SK-N-SH (cell line): ENCODE data around the gene MND1. TPM values are rescaled to one million over a fixed set of nuclear protein-coding genes. Genes with fewer than 3 reads are reported as not detected.

Experiments
- CTCF ChIA-PET: fragments of 300-600, 350-600 bp; formaldehyde crosslinking; extraction: SDS; loops from one replicate; lab custom pipeline; 2021; lab: Yijun Ruan, JAX
- POLR2A ChIA-PET: fragments of 350-600 bp; sonication (Branson Sonifier 250); formaldehyde crosslinking; extraction: SDS; loops from one replicate; lab custom pipeline; 2020; ENCODE audit warnings: antibody characterized with exemption, inconsistent platforms; lab: Yijun Ruan, JAX
- DNase-seq: peaks from one replicate; pipeline ENCODE4 v3.0.0; 2012
- H2AFZ ChIP-seq: fragments of 200-600 bp; sonication (generic); 2 replicates; pipeline ENCODE4 v1.8.1; 2016; ENCODE audit warnings: antibody characterized with exemption, mild to moderate bottlenecking, low read depth
- H3F3A ChIP-seq: fragments of 200-600 bp; sonication (generic); replicated peaks from 2 replicates; pipeline ENCODE3; 2016; ENCODE audit warnings: antibody characterized with exemption, mild to moderate bottlenecking; ENCODE audit not compliant: insufficient read depth
- H3K27ac ChIP-seq, 2 experiments: fragments of 200-500 bp in 1 of 2; fragments of 200-600 bp in 1 of 2; sonication (Bioruptor generic) in 1 of 2; sonication (generic), shearing (Covaris generic) in 1 of 2; 2 replicates each; pipeline versions ENCODE4 v1.5.1 to v1.6.1; 2014 to 2016; ENCODE audit warnings: low read depth in 2 of 2, inconsistent platforms in 1 of 2, low read length in 1 of 2, mild to moderate bottlenecking in 1 of 2, mixed read lengths in 1 of 2
- H3K27me3 ChIP-seq: fragments of 200-600 bp; sonication (generic), shearing (Covaris generic); 2 replicates; pipeline ENCODE4 v1.6.1; 2016; ENCODE audit warnings: mixed run types; ENCODE audit not compliant: insufficient read depth
- H3K36me3 ChIP-seq, 2 experiments: fragments of 200-500 bp in 1 of 2; fragments of 200-600 bp in 1 of 2; sonication (Bioruptor generic) in 1 of 2; sonication (generic) in 1 of 2; replicated peaks in 1 of 2; 2 replicates each; pipeline versions ENCODE3 to v1.5.1; 2014 to 2016; ENCODE audit warnings: low read length in 1 of 2, mild to moderate bottlenecking in 1 of 2; ENCODE audit not compliant: insufficient read depth in 2 of 2, control insufficient read depth in 1 of 2
- H3K4me1 ChIP-seq, 2 experiments: fragments of 200-500 bp in 1 of 2; fragments of 200-600 bp in 1 of 2; sonication (Bioruptor generic) in 1 of 2; sonication (generic), shearing (Covaris generic) in 1 of 2; 2 replicates each; pipeline versions ENCODE4 v1.5.1 to v1.6.1; 2014 to 2016; ENCODE audit warnings: low read depth in 1 of 2, low read length in 1 of 2, mixed run types in 1 of 2; ENCODE audit not compliant: insufficient read depth in 2 of 2, control insufficient read depth in 1 of 2
- H3K4me2 ChIP-seq: fragments of 200-600 bp; sonication (generic), shearing (Covaris generic); 2 replicates; pipeline ENCODE4 v1.6.1; 2017; ENCODE audit warnings: mixed run types
- H3K4me3 ChIP-seq, 2 experiments: fragments of 200-500 bp in 1 of 2; fragments of 200-600 bp in 1 of 2; sonication (Bioruptor generic) in 1 of 2; sonication (generic), shearing (Covaris generic) in 1 of 2; 2 replicates each; pipeline versions ENCODE4 v1.5.1 to v1.8.1; 2014 to 2016; ENCODE audit warnings: low read depth in 2 of 2, inconsistent platforms in 1 of 2, low read length in 1 of 2, mild to moderate bottlenecking in 1 of 2, mixed read lengths in 1 of 2, moderate library complexity in 1 of 2
- H3K79me2 ChIP-seq: fragments of 200-600 bp; sonication (generic); 2 replicates; pipeline ENCODE4 v1.8.1; 2017; ENCODE audit warnings: mild to moderate bottlenecking; ENCODE audit not compliant: insufficient read depth
- H3K9ac ChIP-seq: fragments of 200-600 bp; sonication (generic); 2 replicates; pipeline ENCODE4 v1.6.1; 2017; ENCODE audit warnings: mixed run types
- H3K9me2 ChIP-seq: fragments of 200-600 bp; sonication (generic); 2 replicates; pipeline ENCODE4 v1.6.1; 2017; ENCODE audit warnings: mixed run types
- H3K9me3 ChIP-seq: fragments of 200-600 bp; sonication (generic); 2 replicates; pipeline ENCODE4 v1.6.1; 2017; ENCODE audit warnings: mixed run types, mild to moderate bottlenecking, moderate library complexity
- H4K20me1 ChIP-seq: fragments of 200-600 bp; sonication (generic); 2 replicates; pipeline ENCODE4 v1.6.1; 2017; ENCODE audit warnings: mild to moderate bottlenecking, mixed run types; ENCODE audit not compliant: insufficient read depth
- CHD2 ChIP-seq: fragments of 150-350 bp; IDR thresholded peaks from 2 replicates; pipeline ENCODE4 v1.6.1; 2018; ENCODE audit warnings: low read length; ENCODE audit not compliant: partially characterized antibody
- ELF1 ChIP-seq: IDR thresholded peaks from 2 replicates; pipeline ENCODE4 v1.4.0; 2012
- EZH2phosphoT487 ChIP-seq: fragments of 200-600 bp; sonication (generic); IDR thresholded peaks from 2 replicates; pipeline ENCODE4 v1.6.1; 2017; ENCODE audit warnings: low read depth, mixed run types, mild to moderate bottlenecking, antibody characterized with exemption, moderate library complexity, borderline replicate concordance
- FOSL2 ChIP-seq: IDR thresholded peaks from 2 replicates; pipeline ENCODE4 v1.4.0; 2012; ENCODE audit warnings: low read depth, mild to moderate bottlenecking, moderate library complexity, borderline replicate concordance
- FOXM1 ChIP-seq: IDR thresholded peaks from 2 replicates; pipeline ENCODE4 v1.4.0; 2012; ENCODE audit warnings: low read depth, mild to moderate bottlenecking
- MAX ChIP-seq: IDR thresholded peaks from 2 replicates; pipeline ENCODE4 v1.4.0; 2012; ENCODE audit warnings: low read depth
- MXI1 ChIP-seq: IDR thresholded peaks from 2 replicates; pipeline ENCODE4 v1.6.1; 2012; ENCODE audit warnings: mild to moderate bottlenecking, low read depth, low read length, improper control_type of control experiment
- NFIC ChIP-seq: IDR thresholded peaks from 2 replicates; pipeline ENCODE4 v1.4.0; 2012; ENCODE audit warnings: borderline replicate concordance
- PBX3 ChIP-seq: IDR thresholded peaks from 2 replicates; pipeline ENCODE4; 2012
- RAD21 ChIP-seq: IDR thresholded peaks from 2 replicates; pipeline ENCODE4 v1.6.1; 2012; ENCODE audit warnings: mild to moderate bottlenecking, low read length
- TCF12 ChIP-seq: IDR thresholded peaks from 2 replicates; pipeline ENCODE4 v1.4.0; 2012
- USF1 ChIP-seq: IDR thresholded peaks from 2 replicates; pipeline ENCODE4 v1.4.0; 2012; ENCODE audit warnings: low read depth, borderline replicate concordance
- ZBTB33 ChIP-seq: IDR thresholded peaks from 2 replicates; pipeline ENCODE4 v1.4.0; 2012; ENCODE audit warnings: low read depth, borderline replicate concordance
- WGBS: methylation state at CpG from one replicate; pipeline ENCODE4 v1.1.6; 2017; ENCODE audit warnings: low lambda C conversion rate; 5-methylcytosine and 5-hydroxymethylcytosine counted together
- polyA plus RNA-seq, 3 experiments: library from polyadenylated mRNA; depleted of rRNA; stranded (reverse); fragments of >200 nt; gene quantifications; 2 replicates each; pipeline ENCODE4 v1.2.3, GENCODE V29; 2012
- TF ChIP-seq, protein P1 (sequence below): fragments of 200-600 bp; sonication (generic); IDR thresholded peaks from 2 replicates; pipeline ENCODE4 v1.6.1; 2017; ENCODE audit warnings: antibody characterized with exemption, mild to moderate bottlenecking, moderate library complexity
- TF ChIP-seq, protein P2 (sequence below): fragments of 150-350 bp; IDR thresholded peaks from 2 replicates; pipeline ENCODE4 v1.6.1; 2017; ENCODE audit warnings: antibody characterized with exemption, low read length, low read depth, borderline replicate concordance

MND1 gene
- polyA plus RNA-seq, 1 of the 3 experiments (the other 2 are of a cell fraction): 2.4 TPM

DNA sequence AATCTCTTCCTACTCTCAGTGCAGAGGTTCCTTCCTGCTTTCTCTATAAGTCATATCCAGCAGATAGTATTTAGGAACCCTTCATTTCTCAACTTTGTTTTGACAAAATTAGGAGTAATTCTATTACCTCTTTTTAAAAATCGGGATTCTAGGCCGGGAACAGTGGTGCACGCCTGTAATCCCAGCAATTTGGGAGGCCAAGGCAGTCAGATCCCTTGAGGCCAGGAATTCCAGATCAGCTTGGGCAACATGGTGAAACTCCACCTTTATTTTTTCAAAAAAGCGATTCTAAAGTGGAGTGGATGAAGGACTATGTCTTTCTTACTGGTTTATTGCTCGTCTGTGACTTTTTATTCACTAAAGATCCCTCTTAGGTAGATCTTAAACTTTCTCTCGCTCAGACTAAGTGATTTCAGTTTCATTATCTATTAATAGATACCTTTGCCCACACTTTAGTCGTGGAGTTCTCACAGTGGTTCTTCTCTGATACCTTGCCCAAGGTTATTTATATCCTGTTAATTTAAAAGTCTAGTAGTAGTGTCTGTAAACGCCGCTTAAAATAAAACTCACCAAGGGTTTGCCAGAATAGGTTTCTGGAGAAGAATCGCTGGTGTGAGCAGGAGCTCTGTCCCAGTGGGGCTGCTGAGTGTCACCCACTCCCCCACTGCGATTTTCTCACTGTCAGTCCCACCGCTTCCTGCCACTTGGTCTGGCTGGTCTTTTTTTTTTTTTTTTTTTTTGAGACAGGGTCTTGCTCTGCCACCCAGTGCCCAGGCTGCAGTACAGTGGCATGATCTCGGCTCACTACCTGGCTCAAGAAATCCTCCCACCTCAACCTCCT, 94.6 kb downstream of the MND1 start:
- H3K36me3 ChIP-seq: no peaks in the 10 kb centered on the region
- ChIA-PET POLR2A (no interaction called here), CTCF (interaction anchor here (1.1 kb wide), 1 partner anchor 135 kb away, joined by 3 read pairs; no protein-coding TSS in a partner anchor)
- H3K4me1 ChIP-seq: no peaks in the 10 kb centered on the region
- DNase-seq: no peak
- H3K4me3 ChIP-seq: no peak overlapping the region
- H3K4me2 ChIP-seq: no peak overlapping the region
- no peak overlapping the region for H3K9ac ChIP-seq
- no peak overlapping the region for H3K27ac ChIP-seq
- 0 out of 2 replicates have a peak overlapping the region, but pooled peaks have one; percentile 6 for H2AFZ ChIP-seq
- H3K9me3 ChIP-seq: no peaks in the 10 kb centered on the region
- no peaks in the 10 kb centered on the region for H3K9me2 ChIP-seq
- H3K27me3 ChIP-seq: no peaks in the 10 kb centered on the region
- H3K79me2 ChIP-seq: no peaks in the 10 kb centered on the region
- 87% methylated on average over 13 of the region's 13 CpGs for WGBS
- H3F3A ChIP-seq: no peaks in the 10 kb centered on the region
- H4K20me1 ChIP-seq: no peaks in the 10 kb centered on the region
- TF ChIP-seq MXI1 (no peak), CHD2 (no peak), ELF1 (no peak), TCF12 (no peak)
- TF ChIP-seq, protein P1, sequence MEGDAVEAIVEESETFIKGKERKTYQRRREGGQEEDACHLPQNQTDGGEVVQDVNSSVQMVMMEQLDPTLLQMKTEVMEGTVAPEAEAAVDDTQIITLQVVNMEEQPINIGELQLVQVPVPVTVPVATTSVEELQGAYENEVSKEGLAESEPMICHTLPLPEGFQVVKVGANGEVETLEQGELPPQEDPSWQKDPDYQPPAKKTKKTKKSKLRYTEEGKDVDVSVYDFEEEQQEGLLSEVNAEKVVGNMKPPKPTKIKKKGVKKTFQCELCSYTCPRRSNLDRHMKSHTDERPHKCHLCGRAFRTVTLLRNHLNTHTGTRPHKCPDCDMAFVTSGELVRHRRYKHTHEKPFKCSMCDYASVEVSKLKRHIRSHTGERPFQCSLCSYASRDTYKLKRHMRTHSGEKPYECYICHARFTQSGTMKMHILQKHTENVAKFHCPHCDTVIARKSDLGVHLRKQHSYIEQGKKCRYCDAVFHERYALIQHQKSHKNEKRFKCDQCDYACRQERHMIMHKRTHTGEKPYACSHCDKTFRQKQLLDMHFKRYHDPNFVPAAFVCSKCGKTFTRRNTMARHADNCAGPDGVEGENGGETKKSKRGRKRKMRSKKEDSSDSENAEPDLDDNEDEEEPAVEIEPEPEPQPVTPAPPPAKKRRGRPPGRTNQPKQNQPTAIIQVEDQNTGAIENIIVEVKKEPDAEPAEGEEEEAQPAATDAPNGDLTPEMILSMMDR: no peak
- TF ChIP-seq, protein P2, sequence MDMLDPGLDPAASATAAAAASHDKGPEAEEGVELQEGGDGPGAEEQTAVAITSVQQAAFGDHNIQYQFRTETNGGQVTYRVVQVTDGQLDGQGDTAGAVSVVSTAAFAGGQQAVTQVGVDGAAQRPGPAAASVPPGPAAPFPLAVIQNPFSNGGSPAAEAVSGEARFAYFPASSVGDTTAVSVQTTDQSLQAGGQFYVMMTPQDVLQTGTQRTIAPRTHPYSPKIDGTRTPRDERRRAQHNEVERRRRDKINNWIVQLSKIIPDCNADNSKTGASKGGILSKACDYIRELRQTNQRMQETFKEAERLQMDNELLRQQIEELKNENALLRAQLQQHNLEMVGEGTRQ: no peak

DNA sequence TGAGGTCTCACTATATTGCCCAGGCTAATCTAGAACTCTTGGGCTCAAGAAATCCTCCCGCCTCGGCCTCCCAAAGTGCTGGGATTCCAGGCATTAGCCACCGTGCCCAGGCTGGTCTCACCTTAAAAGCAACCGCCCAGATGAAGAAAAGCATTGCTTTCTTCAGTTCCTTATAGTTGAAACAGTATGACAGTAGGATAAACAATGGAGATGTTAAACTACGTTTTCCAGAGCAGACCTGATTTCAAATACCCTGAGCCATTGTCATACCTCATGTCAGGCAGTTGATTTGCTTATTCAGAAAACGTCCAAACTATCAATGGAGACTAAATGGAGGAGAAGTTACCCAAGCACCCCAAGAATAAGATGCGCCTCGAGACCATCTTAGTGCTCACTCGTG, 95.3 kb downstream of the MND1 start:
- Histone ChIP-seq H3K9ac (no peak overlapping the region), H3K4me3 (no peak overlapping the region), H3K27ac (no peak overlapping the region), H3K4me1 (no peaks in the 10 kb centered on the region), H2AFZ (no peak overlapping the region), H3K27me3 (no peaks in the 10 kb centered on the region), H4K20me1 (no peaks in the 10 kb centered on the region), H3K4me2 (no peak overlapping the region), H3K9me3 (no peaks in the 10 kb centered on the region), H3K36me3 (no peaks in the 10 kb centered on the region), H3K79me2 (no peaks in the 10 kb centered on the region), H3F3A (no peaks in the 10 kb centered on the region), H3K9me2 (no peaks in the 10 kb centered on the region)
- WGBS: 91% methylated on average over 9 of the region's 9 CpGs
- TF ChIP-seq USF1 (no peak), NFIC (no peak), EZH2phosphoT487 (no peak), PBX3 (no peak), ZBTB33 (no peak), RAD21 (no peak), FOSL2 (no peak), CHD2 (no peak), FOXM1 (no peak), MAX (no peak)
- TF ChIP-seq, protein P1: no peak
- CTCF ChIA-PET: no interaction called here
- DNase-seq: no peak
- POLR2A ChIA-PET: no interaction called here
